PC-3 (cell line): ENCODE measurements around the gene PFKFB2. TPM values are rescaled to one million over a fixed set of nuclear protein-coding genes. Genes with fewer than 3 reads are reported as not detected.

ENCODE experiments used
- ATAC-seq: fragments of 200-7000 bp; cut with Tn5 transposase; 2 replicates; pipeline ENCODE4 v1.9.1; 2020; ENCODE audit warnings: mild to moderate bottlenecking, moderate library complexity
- BruUV-seq: library from RNA; stranded (reverse); fragments of 400-500 nt; replicated peaks from 2 replicates; lab custom pipeline; 2021; lab: Mats Ljungman, UMichigan
- CTCF ChIA-PET: fragments of 300-600 bp; sonication (Branson Sonifier 250); formaldehyde crosslinking; loops from one replicate; lab custom pipeline; 2022; ENCODE audit warnings: antibody characterized with exemption; lab: Charles Lee
- POLR2A ChIA-PET: fragments of 300-600 bp; sonication (Branson Sonifier 250); formaldehyde crosslinking; loops from one replicate; lab custom pipeline; 2022; ENCODE audit warnings: antibody characterized with exemption; ENCODE audit not compliant: unreplicated experiment; lab: Charles Lee
- DNase-seq: peaks from one replicate; pipeline ENCODE4 v3.0.0-alpha.2; 2015
- H2AFZ ChIP-seq: fragments of 300-600 bp; sonication (generic); 2 replicates; pipeline ENCODE4 v1.6.0; 2016; ENCODE audit warnings: antibody characterized with exemption, low read length
- H3F3A ChIP-seq: fragments of 300-600 bp; sonication (generic); one replicate; pipeline ENCODE4 v1.6.0; 2017; ENCODE audit warnings: antibody characterized with exemption, low read length, control low read depth, mild to moderate bottlenecking; ENCODE audit not compliant: unreplicated experiment
- H3K27ac ChIP-seq: fragments of 300-600 bp; sonication (generic); 2 replicates; pipeline ENCODE4 v1.5.1; 2016; ENCODE audit warnings: mild to moderate bottlenecking, low read length
- H3K27me3 ChIP-seq: fragments of 300-600 bp; sonication (generic); 2 replicates; pipeline ENCODE4 v1.6.1; 2016; ENCODE audit warnings: low read length, mixed read lengths
- H3K36me3 ChIP-seq: fragments of 300-600 bp; sonication (generic); 2 replicates; pipeline ENCODE4 v1.6.1; 2016; ENCODE audit warnings: low read depth, mixed run types, low read length, mixed read lengths
- H3K4me1 ChIP-seq: fragments of 300-600 bp; sonication (generic); 2 replicates; pipeline ENCODE4 v1.5.1; 2016; ENCODE audit warnings: low read length; ENCODE audit not compliant: insufficient read depth
- H3K4me2 ChIP-seq: fragments of 300-600 bp; sonication (generic); 2 replicates; pipeline ENCODE4 v1.6.0; 2016; ENCODE audit warnings: low read length
- H3K4me3 ChIP-seq: fragments of 300-600 bp; sonication (generic); 2 replicates; pipeline ENCODE4 v1.5.1; 2016; ENCODE audit warnings: mild to moderate bottlenecking, low read length, mixed read lengths
- H3K79me2 ChIP-seq: fragments of 300-600 bp; sonication (generic); 2 replicates; pipeline ENCODE4 v1.6.1; 2017; ENCODE audit warnings: low read length, mixed read lengths
- H3K9ac ChIP-seq: fragments of 300-600 bp; sonication (generic); 2 replicates; pipeline ENCODE4 v1.6.0; 2016; ENCODE audit warnings: mild to moderate bottlenecking, low read length
- H3K9me2 ChIP-seq: fragments of 300-600 bp; sonication (generic); replicated peaks from 2 replicates; pipeline ENCODE4 v1.6.1; 2016; ENCODE audit warnings: mixed run types, low read length, mixed read lengths
- H3K9me3 ChIP-seq: fragments of 300-600 bp; sonication (generic); 2 replicates; pipeline ENCODE4 v1.6.1; 2016; ENCODE audit warnings: low read length, mixed read lengths
- H4K20me1 ChIP-seq: fragments of 300-600 bp; sonication (generic); 2 replicates; pipeline ENCODE4 v1.6.1; 2016; ENCODE audit warnings: low read length, mixed read lengths
- CTCF ChIP-seq: fragments of 300-600 bp; sonication (generic); conservative IDR thresholded peaks from 2 replicates; pipeline ENCODE4 v1.5.1; 2017; ENCODE audit warnings: antibody characterized with exemption, low read depth, mild to moderate bottlenecking, low read length
- EZH2 ChIP-seq: fragments of 300-600 bp; sonication (generic); IDR thresholded peaks from one replicate; pipeline ENCODE4 v1.6.1; 2017; ENCODE audit warnings: antibody characterized with exemption, mild to moderate bottlenecking, low read length; ENCODE audit not compliant: unreplicated experiment
- EZH2phosphoT487 ChIP-seq: fragments of 300-600 bp; sonication (generic); IDR thresholded peaks from 2 replicates; pipeline ENCODE4 v1.6.1; 2018; ENCODE audit warnings: mild to moderate bottlenecking, antibody characterized with exemption, low read length, borderline replicate concordance
- intact Hi-C: fragments of 100-400 bp; cut with micrococcal nuclease; formaldehyde crosslinking; loops from 2 replicates; pipeline ENCODE4 v1.9.0; 2023
- total RNA-seq: library from RNA; depleted of rRNA; stranded (reverse); fragments of >200 nt; gene quantifications from 2 replicates; pipeline ENCODE4 v1.2.3, GENCODE V29; 2014

PFKFB2 gene
- total RNA-seq, 1 experiment from 2014 or later = 48.6 TPM

GRCh38 chr1:207085887-207086286 is 32.8 kb downstream of the PFKFB2 start:
- H3K36me3 ChIP-seq = no peaks in the 10 kb centered on the region
- no peak overlapping the region for H3K27ac ChIP-seq
- no peak overlapping the region for H2AFZ ChIP-seq
- H3F3A ChIP-seq = no peaks in the 10 kb centered on the region
- H3K79me2 ChIP-seq = no peaks in the 10 kb centered on the region
- H3K9me2 ChIP-seq = no peaks in the 10 kb centered on the region
- CTCF ChIA-PET = no interaction called here
- intact Hi-C loops = loop anchor here (2.0 kb wide), 1 partner anchor 235 kb away; the partner anchor contains the start of gene CD55
- H4K20me1 ChIP-seq = no peaks in the 10 kb centered on the region
- no TSS peak for BruUV-seq
- ATAC-seq (no peak), DNase-seq (no peak)
- no peak for TF ChIP-seq EZH2
- TF ChIP-seq CTCF = no peak
- no peak for TF ChIP-seq EZH2phosphoT487
- 0 out of 2 replicates have a peak, but pooled peaks cover 2% of the 10 kb centered on the region for H3K27me3 ChIP-seq
- POLR2A ChIA-PET = no interaction called here
- H3K9ac ChIP-seq = no peak overlapping the region
- H3K4me1 ChIP-seq = peaks cover 4% of the 10 kb centered on the region; the same call in 1 of the 2 replicates
- no peaks in the 10 kb centered on the region for H3K9me3 ChIP-seq
- no peak overlapping the region for H3K4me3 ChIP-seq
- no peak overlapping the region for H3K4me2 ChIP-seq

GRCh38 chr1:207088161-207088560 is 35.1 kb downstream of the PFKFB2 start:
- CTCF ChIA-PET = no interaction called here
- Histone ChIP-seq H3K9ac (no peak overlapping the region), H3F3A (no peaks in the 10 kb centered on the region), H3K4me3 (no peak overlapping the region), H3K27ac (no peak overlapping the region), H2AFZ (no peak overlapping the region), H3K36me3 (no peaks in the 10 kb centered on the region), H4K20me1 (no peaks in the 10 kb centered on the region), H3K27me3 (0 out of 2 replicates have a peak, but pooled peaks cover 12% of the 10 kb centered on the region), H3K79me2 (no peaks in the 10 kb centered on the region), H3K9me3 (no peaks in the 10 kb centered on the region), H3K9me2 (no peaks in the 10 kb centered on the region), H3K4me1 (no peaks in the 10 kb centered on the region), H3K4me2 (no peak overlapping the region)
- BruUV-seq = no TSS peak
- DNase-seq (no peak), ATAC-seq (no peak)
- POLR2A ChIA-PET = no interaction called here
- TF ChIP-seq EZH2 (no peak), CTCF (no peak), EZH2phosphoT487 (no peak)
- intact Hi-C loops = no loop called here

GRCh38 chr1:207088701-207089626 is 35.9 kb downstream of the PFKFB2 start, which contains the start of gene C4BPB:
C4BPB (plus strand) TSS chr1:207088860; CDS start chr1:207089532, 672 bp downstream.
- BruUV-seq = no TSS peak
- H2AFZ ChIP-seq = no peak within 1 kb of the TSS
- no peak for ATAC-seq

More at GRCh38 chr1:207088701-207089626, 35.9 kb downstream of the PFKFB2 start, which contains the start of gene C4BPB:
- H3K9me3 ChIP-seq = no peaks in the 10 kb centered on the region
- H4K20me1 ChIP-seq = no peaks in the 10 kb centered on the region
- ChIA-PET POLR2A (no interaction called here), CTCF (no interaction called here)
- H3K36me3 ChIP-seq = no peaks in the 10 kb centered on the region
- no peak within 1 kb of the TSS for H3K27ac ChIP-seq
- no peak within 1 kb of the TSS for H3K4me3 ChIP-seq
- peak; percentile 64 for DNase-seq
- H3K9ac ChIP-seq = no peak within 1 kb of the TSS
- no peaks in the 10 kb centered on the region for H3F3A ChIP-seq
- no peaks in the 10 kb centered on the region for H3K79me2 ChIP-seq
- H3K4me2 ChIP-seq = no peak within 1 kb of the TSS
- no peak for TF ChIP-seq EZH2
- no peak for TF ChIP-seq CTCF
- no peak for TF ChIP-seq EZH2phosphoT487
- no peaks in the 10 kb centered on the region for H3K4me1 ChIP-seq
- H3K27me3 ChIP-seq = 0 out of 2 replicates have a peak, but pooled peaks cover 12% of the 10 kb centered on the region
- no peaks in the 10 kb centered on the region for H3K9me2 ChIP-seq
- intact Hi-C loops = no loop called here
